ENCODE measurements around the gene EP300.

The EP300 gene

DNA sequence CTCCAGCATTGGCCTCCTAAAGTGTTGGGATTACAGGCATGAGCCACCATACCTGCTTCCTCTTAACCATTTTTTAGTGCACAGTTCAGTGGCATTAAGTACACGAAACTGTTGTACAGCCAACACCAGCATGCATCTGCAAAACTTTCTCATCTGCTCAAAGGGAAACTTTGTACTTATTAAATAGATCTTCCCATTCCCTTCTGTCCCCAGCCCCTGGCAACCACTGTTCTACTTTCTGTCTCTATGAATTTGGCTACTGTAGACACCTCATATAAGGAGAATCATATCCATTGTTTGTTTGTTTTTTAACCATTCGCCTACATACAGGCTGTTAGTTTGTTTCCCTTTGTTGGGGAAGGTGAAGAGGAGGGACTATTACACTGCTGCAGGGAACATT, 6.5 kb upstream of the EP300 start:
- H3K4me1 ChIP-seq (ENCODE audit: control insufficient read depth, insufficient read depth, low read length), result no peaks in the 10 kb centered on the region
- CTCF ChIA-PET, result no interaction called here
- POLR2A ChIA-PET, result interaction anchor here (0.6 kb wide), 1 partner anchor 82 kb away, joined by 5 read pairs; no protein-coding TSS in a partner anchor
- no peak overlapping the region for H3K27ac ChIP-seq (ENCODE audit: extremely low read depth, low read depth, low read length)
- no peaks in the 10 kb centered on the region for H3K36me3 ChIP-seq (ENCODE audit: control insufficient read depth in 2 of 2, insufficient read depth in 1 of 2, low read length in 2 of 2)
- no peaks in the 10 kb centered on the region for H3K9me3 ChIP-seq (ENCODE audit: control insufficient read depth, insufficient read depth, low read depth, low read length)
- no peak overlapping the region for H3K4me3 ChIP-seq (ENCODE audit: low read depth, low read length)
- TF ChIP-seq ZNF112 (tag by site-specific recombination; IDR thresholded peaks at IDR 0.05) (no peak), ZNF174 (tag by site-specific recombination; IDR thresholded peaks at IDR 0.05) (no peak), ZNF664 (tag by site-specific recombination; IDR thresholded peaks at IDR 0.05) (no peak), ZNF621 (tag by site-specific recombination; IDR thresholded peaks at IDR 0.05) (no peak), KLF8 (tag by site-specific recombination; IDR thresholded peaks at IDR 0.05) (no peak), ZSCAN30 (tag by site-specific recombination; IDR thresholded peaks at IDR 0.05) (no peak), ZNF202 (tag by site-specific recombination; IDR thresholded peaks at IDR 0.05; ENCODE audit: borderline replicate concordance) (no peak), PRDM1 (tag by site-specific recombination; IDR thresholded peaks at IDR 0.05) (peak; percentile 56), ZBTB8A (tag by site-specific recombination; IDR thresholded peaks at IDR 0.05) (no peak), ZNF155 (tag by site-specific recombination; IDR thresholded peaks at IDR 0.05) (no peak), GLI2 (tag by site-specific recombination; IDR thresholded peaks at IDR 0.05; ENCODE audit: borderline replicate concordance, low read depth) (no peak), RBAK (tag by site-specific recombination; IDR thresholded peaks at IDR 0.05) (no peak), ZNF423 (tag by site-specific recombination; IDR thresholded peaks at IDR 0.05) (no peak)
- TF ChIP-seq, protein P1, sequence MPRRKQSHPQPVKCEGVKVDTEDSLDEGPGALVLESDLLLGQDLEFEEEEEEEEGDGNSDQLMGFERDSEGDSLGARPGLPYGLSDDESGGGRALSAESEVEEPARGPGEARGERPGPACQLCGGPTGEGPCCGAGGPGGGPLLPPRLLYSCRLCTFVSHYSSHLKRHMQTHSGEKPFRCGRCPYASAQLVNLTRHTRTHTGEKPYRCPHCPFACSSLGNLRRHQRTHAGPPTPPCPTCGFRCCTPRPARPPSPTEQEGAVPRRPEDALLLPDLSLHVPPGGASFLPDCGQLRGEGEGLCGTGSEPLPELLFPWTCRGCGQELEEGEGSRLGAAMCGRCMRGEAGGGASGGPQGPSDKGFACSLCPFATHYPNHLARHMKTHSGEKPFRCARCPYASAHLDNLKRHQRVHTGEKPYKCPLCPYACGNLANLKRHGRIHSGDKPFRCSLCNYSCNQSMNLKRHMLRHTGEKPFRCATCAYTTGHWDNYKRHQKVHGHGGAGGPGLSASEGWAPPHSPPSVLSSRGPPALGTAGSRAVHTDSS (tag by site-specific recombination; IDR thresholded peaks at IDR 0.05), result peak; percentile 17; the same call in 1 of the 2 replicates
- TF ChIP-seq, protein P2, sequence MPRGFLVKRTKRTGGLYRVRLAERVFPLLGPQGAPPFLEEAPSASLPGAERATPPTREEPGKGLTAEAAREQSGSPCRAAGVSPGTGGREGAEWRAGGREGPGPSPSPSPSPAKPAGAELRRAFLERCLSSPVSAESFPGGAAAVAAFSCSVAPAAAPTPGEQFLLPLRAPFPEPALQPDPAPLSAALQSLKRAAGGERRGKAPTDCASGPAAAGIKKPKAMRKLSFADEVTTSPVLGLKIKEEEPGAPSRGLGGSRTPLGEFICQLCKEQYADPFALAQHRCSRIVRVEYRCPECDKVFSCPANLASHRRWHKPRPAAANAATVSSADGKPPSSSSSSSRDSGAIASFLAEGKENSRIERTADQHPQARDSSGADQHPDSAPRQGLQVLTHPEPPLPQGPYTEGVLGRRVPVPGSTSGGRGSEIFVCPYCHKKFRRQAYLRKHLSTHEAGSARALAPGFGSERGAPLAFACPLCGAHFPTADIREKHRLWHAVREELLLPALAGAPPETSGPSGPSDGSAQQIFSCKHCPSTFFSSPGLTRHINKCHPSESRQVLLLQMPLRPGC (tag by site-specific recombination; IDR thresholded peaks at IDR 0.05), result no peak
- TF ChIP-seq, protein P3, sequence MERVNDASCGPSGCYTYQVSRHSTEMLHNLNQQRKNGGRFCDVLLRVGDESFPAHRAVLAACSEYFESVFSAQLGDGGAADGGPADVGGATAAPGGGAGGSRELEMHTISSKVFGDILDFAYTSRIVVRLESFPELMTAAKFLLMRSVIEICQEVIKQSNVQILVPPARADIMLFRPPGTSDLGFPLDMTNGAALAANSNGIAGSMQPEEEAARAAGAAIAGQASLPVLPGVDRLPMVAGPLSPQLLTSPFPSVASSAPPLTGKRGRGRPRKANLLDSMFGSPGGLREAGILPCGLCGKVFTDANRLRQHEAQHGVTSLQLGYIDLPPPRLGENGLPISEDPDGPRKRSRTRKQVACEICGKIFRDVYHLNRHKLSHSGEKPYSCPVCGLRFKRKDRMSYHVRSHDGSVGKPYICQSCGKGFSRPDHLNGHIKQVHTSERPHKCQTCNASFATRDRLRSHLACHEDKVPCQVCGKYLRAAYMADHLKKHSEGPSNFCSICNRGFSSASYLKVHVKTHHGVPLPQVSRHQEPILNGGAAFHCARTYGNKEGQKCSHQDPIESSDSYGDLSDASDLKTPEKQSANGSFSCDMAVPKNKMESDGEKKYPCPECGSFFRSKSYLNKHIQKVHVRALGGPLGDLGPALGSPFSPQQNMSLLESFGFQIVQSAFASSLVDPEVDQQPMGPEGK (tag by site-specific recombination; IDR thresholded peaks at IDR 0.05), result no peak

DNA sequence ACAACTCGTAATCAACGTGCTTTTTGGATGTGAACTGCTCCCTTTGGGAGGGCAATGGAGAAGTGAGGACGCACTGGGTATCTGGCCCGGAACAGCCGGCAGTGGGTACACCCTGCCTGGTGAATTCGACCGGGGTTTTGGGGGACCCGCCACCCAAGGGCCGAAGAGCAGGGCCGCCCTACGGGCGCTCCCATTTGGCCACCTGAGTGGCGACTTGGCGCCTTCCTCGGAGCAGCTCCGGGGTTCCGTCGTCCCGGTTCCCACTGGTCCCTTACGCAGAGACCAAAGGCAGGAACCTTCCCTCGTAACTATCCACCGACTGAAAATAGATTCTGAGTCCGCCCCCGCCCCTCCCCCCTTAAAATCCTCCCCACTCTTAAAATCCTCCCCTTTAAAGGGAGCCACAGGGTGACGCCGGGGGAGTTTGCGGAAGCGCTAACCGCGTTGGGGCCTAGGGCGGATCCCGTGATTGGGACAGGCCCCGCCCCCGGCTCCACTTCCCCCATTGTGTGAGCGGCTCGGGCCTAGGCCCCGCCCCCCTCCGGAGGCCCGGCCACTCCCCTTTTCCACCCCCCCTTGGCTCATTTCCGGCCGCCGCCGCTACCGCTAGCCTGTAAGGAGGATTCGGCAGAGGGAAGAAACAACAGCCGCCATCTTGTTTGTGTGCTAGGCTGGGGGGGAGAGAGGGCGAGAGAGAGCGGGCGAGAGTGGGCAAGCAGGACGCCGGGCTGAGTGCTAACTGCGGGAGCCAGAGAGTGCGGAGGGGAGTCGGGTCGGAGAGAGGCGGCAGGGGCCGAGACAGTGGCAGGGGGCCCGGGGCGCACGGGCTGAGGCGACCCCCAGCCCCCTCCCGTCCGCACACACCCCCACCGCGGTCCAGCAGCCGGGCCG, 1.0 kb upstream of the EP300 start:
- Histone ChIP-seq H3K9me3 (ENCODE audit: control insufficient read depth, insufficient read depth, low read depth, low read length) (no peaks in the 10 kb centered on the region), H3K36me3 (ENCODE audit: control insufficient read depth in 2 of 2, insufficient read depth in 1 of 2, low read length in 2 of 2) (peaks cover 0 to 17% of the 10 kb centered on the region in 2 experiments; a peak in 1 of 3 replicates), H3K4me3 (ENCODE audit: low read depth, low read length) (peak overlapping the region; percentile 98), H3K27ac (ENCODE audit: extremely low read depth, low read depth, low read length) (peak overlapping the region; percentile 100), H3K4me1 (ENCODE audit: control insufficient read depth, insufficient read depth, low read length) (peaks cover 3% of the 10 kb centered on the region)
- ChIA-PET CTCF (interaction anchor here (0.6 to 1.7 kb wide), 2 partner anchors 169 to 193 kb away, joined by 3 to 5 read pairs; no protein-coding TSS in a partner anchor), POLR2A (interaction anchor here (1.4 to 4.5 kb wide), 2 partner anchors 140 to 169 kb away, joined by 4 to 51 read pairs; partner anchors contain the start of gene RBX1)
- TF ChIP-seq, protein P4, sequence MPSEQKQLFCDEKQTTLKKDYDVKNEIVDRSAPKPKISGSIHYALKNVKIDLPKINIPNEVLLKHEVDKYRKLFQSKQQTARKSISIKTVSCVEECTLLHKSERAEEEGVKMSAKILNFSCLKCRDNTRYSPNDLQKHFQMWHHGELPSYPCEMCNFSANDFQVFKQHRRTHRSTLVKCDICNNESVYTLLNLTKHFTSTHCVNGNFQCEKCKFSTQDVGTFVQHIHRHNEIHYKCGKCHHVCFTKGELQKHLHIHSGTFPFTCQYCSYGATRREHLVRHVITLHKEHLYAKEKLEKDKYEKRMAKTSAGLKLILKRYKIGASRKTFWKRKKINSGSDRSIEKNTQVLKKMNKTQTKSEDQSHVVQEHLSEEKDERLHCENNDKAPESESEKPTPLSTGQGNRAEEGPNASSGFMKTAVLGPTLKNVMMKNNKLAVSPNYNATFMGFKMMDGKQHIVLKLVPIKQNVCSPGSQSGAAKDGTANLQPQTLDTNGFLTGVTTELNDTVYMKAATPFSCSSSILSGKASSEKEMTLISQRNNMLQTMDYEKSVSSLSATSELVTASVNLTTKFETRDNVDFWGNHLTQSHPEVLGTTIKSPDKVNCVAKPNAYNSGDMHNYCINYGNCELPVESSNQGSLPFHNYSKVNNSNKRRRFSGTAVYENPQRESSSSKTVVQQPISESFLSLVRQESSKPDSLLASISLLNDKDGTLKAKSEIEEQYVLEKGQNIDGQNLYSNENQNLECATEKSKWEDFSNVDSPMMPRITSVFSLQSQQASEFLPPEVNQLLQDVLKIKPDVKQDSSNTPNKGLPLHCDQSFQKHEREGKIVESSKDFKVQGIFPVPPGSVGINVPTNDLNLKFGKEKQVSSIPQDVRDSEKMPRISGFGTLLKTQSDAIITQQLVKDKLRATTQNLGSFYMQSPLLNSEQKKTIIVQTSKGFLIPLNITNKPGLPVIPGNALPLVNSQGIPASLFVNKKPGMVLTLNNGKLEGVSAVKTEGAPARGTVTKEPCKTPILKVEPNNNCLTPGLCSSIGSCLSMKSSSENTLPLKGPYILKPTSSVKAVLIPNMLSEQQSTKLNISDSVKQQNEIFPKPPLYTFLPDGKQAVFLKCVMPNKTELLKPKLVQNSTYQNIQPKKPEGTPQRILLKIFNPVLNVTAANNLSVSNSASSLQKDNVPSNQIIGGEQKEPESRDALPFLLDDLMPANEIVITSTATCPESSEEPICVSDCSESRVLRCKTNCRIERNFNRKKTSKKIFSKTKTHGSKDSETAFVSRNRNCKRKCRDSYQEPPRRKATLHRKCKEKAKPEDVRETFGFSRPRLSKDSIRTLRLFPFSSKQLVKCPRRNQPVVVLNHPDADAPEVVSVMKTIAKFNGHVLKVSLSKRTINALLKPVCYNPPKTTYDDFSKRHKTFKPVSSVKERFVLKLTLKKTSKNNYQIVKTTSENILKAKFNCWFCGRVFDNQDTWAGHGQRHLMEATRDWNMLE (tag by site-specific recombination; conservative IDR thresholded peaks at IDR 0.05; ENCODE audit: low read depth), result peak; percentile 31; the same call in 1 of the 2 replicates
- TF ChIP-seq, protein P5, sequence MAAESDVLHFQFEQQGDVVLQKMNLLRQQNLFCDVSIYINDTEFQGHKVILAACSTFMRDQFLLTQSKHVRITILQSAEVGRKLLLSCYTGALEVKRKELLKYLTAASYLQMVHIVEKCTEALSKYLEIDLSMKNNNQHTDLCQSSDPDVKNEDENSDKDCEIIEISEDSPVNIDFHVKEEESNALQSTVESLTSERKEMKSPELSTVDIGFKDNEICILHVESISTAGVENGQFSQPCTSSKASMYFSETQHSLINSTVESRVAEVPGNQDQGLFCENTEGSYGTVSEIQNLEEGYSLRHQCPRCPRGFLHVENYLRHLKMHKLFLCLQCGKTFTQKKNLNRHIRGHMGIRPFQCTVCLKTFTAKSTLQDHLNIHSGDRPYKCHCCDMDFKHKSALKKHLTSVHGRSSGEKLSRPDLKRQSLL (tag by site-specific recombination; IDR thresholded peaks at IDR 0.05), result no peak

Data from HEK293 (cell line).